Occipital lobe (tissue), 3 donors: ENCODE data around the gene ABHD11. TPM values are rescaled to one million over a fixed set of nuclear protein-coding genes. Genes with fewer than 3 reads are reported as not detected.
A peak's percentile ranks its signal among the peaks of the same experiment; 100 is the strongest.

Experiments
- DNase-seq: peaks from one replicate; lab custom pipeline; 2025; lab: John Stamatoyannopoulos, UW
- small RNA-seq: library from RNA; depleted of rRNA; stranded (forward); fragments of <200 nt; gene quantifications from one replicate; pipeline ENCODE3, GENCODE V24; 2014
- total RNA-seq: library from RNA; depleted of rRNA; stranded (reverse); fragments of >200 nt; gene quantifications from one replicate; pipeline ENCODE4 v1.2.3, GENCODE V29; 2014

ABHD11 gene
- total RNA-seq, 1 donor from 2014 or later: 4.2 TPM

DNA sequence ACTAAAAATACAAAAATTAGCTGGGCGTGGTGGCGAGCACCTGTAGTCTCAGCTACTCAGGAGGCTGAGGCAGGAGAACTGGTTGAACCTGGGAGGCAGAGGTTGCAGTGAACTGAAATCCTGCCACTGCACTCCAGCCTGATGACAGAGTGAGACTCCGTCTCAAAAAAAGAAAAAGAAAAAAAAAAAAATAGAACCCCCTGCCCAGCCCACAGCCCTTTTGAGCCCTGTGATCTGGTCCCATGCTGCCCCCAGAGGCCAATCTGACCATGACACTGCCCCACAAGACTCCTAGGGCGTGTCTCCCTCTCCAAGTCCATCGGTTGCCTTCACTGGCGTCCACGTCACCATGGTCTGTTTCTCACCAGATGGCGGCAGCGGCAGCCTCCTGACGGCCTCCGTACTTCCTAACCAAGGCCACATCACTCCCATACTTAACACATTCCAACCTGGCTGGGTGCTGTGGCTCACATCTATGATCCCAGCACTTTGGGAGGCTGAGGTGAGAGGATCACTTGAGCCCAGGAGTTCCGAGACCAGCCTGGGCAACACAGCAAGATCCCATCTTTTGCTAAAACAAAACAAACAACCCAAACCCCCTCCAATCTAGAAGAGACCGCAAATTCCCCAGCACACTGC lies 37.1 kb downstream of the ABHD11 start:
- peak; percentile 43 for DNase-seq

DNA sequence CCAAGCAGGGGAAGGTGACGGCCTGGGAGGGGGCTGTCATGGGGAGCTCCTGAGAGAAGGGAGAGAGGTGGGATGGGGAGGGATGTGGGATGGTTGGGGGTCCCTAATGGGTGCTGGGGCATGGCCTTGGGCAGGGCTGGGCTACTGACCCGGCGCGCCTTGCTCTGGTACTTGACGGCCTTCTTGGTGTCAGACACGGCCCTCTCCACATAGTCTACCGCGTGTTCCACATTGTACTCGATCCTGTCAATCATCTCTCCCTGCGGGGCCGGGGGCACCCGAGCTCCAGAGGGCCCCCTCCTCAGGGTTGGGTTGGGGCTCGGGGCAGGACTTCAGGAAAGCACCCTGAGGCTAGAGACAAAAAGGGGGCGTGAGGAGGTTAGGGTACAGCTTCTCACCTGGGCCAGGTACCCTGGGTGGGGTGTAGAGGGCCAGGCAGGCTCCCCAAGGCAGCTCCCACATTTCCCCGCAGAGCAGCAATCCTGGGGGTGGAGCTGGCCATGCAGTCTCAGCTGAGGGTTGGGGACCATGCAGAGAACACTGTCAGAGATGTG lies 37.9 kb downstream of the ABHD11 start:
- DNase-seq: no peak

DNA sequence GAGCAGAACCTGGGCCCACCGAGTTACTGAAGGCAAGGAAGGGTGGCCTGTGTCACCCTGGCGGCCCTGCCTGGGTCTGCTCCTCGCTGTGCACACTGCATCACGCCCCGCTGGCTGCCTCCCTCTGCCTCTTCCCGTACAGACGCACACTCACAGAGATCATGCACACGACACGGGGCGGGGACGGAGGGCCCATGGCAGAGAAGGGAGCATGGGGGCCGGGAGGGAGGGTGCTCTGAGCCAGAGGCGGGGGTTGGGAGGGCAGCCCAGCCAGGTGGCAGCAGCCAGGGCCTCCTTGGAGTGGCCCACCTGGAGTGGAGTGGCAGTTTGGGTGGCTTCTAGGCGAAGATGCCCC lies 38.6 kb downstream of the ABHD11 start:
- no peak for DNase-seq

DNA sequence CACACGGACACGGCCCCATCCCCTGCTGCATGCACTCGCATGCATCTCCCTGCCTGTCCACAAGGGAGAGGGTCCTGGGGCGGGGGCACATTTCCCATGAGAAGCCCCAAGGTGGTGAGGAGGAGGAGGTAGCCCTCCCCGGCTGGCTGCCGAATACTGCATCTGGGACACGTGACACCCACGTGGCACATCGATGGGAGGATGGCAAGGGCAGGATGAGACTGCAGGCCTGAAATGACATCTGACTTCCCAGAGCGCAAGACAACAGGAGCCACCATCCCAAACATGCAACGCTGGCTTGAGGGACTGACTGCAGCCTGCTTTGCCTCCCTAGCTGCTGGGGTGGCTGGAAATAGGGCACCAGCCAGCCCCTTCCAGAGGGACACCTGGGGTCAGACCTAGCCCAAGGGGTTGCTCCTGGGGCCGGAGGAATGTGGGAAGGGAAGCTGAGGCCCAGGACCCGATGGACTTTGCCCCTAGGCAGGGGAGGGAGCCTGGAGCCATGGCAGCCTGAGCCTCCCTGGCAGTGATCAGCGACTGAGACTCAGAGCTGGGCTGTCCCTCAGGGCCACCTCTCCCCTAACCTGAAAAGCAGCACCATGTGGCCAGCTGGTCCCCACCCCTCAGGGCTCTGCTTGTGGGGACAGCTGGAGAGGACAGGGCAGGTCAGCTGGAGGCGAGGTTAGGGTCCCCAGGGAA lies 39.1 kb downstream of the ABHD11 start:
- DNase-seq: no peak

DNA sequence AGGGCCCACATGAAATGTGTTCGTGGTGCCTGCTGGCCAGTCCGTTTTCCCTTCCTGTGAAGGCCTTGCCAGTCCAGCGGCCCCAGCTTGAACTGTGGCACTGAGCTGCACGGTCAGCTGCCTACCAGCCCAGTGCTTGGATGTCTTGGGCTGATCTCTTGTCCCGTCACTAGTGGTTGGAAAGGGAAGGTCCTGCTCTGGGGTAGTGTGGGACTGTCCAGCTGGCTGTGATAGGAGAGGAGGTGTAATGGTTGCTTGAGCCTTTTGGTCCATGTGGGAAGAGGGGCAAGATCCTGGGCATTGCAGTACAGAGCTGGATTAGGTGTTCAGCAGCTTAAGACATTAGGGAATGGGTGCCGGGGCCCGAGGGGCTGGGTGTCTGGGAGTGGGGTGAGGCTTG lies 40.2 kb downstream of the ABHD11 start:
- DNase-seq: no peak

DNA sequence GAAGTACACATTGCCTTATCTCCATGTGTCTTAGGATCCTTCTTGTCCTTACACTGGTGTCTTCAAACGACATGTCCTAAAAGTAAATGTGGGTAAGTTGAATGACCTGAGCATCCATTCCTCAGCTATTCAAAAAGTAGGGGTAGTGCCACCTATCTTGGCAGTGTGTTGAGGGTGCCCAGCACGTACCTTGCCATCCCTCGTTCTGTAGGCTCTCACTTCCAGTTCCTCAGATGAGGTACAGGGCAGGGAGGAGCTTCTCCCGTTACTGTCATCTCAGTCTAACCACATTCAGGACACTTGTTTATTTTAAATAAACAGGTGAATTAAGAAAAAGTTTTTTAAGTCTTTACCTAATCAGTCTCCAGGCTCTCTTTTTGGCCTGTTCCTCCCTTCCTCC lies 42.2 kb downstream of the ABHD11 start:
- DNase-seq: no peak

DNA sequence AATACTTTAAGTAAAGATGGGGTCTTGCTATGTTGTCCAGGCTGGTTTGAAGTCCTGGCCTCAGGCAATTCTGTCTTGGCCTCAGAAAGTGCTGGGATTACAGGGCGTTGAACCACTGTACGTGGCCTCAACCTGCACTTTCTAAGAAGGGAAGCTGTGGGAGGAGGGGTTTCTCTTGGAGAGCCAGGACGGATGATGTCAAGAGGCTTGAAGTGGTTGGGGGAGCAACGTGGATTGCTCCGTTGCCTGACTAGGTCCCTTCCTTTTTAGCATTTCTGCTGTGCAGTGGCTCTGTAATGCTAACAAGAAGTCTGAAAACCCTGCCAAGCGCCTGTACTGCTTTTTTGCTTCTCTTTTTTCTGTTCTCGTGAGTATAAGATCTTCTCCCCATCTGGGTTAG lies 48.0 kb downstream of the ABHD11 start:
- DNase-seq: no peak

DNA sequence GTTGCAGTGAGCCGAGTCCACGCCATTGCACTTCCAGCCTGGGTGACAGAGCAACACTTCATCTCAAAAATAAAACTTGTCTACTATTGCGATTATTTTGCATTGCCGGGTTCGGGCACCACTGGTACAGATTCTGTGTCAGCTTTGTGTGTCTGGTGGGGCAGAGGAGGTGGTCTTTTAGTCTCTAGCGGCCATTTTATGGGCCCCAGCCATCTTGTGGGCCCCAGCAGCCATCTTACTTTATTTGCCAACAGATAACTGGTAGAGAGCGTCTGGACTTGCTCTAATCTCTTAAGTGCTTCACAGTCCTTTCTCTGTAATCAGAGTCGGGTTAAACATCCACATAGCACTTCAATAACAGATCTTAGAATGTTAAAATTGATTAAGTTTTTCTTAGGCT lies 50.3 kb downstream of the ABHD11 start:
- no peak for DNase-seq

Small RNA genes lying within 50 kb of the gene (small RNA-seq; reads per million reads assigned to genes)
- gene MIR4284 (not detected), gene RN7SL265P (not detected)

Other genes starting within 250 kb of the ABHD11 start
- gene BAZ1B, start 216.5 kb downstream of the ABHD11 start, total RNA-seq: 53.0 TPM
- 9.4 TPM for gene BCL7B, start 181.1 kb downstream of the ABHD11 start, total RNA-seq
- gene TBL2, start 160.2 kb downstream of the ABHD11 start, total RNA-seq: 22.5 TPM
- gene MLXIPL, start 114.3 kb downstream of the ABHD11 start, total RNA-seq: not detected
- gene VPS37D, start 71.0 kb downstream of the ABHD11 start, total RNA-seq: 21.5 TPM
- gene DNAJC30, start 55.3 kb downstream of the ABHD11 start, total RNA-seq: 3.1 TPM
- 23.7 TPM for gene BUD23, start 55.2 kb downstream of the ABHD11 start, total RNA-seq
- gene STX1A, start 19.1 kb downstream of the ABHD11 start, total RNA-seq: 49.8 TPM
- gene CLDN3, start 31.5 kb upstream of the ABHD11 start, total RNA-seq: not detected
- 0.31 TPM for gene CLDN4, start 92.2 kb upstream of the ABHD11 start, total RNA-seq
- gene METTL27, start 103.7 kb upstream of the ABHD11 start, total RNA-seq: 0.78 TPM
- gene TMEM270, start 122.4 kb upstream of the ABHD11 start, total RNA-seq: not detected